GM12892 (cell line): ENCODE measurements around the gene SNX19.

Experiments
- POLR2A ChIP-seq: IDR thresholded peaks from 2 replicates; pipeline ENCODE4 v1.6.1; 2011; ENCODE audit warnings: low read depth, low read length, control low read depth
- POLR2AphosphoS5 ChIP-seq: IDR thresholded peaks from 2 replicates; pipeline ENCODE4 v1.6.1; 2011; ENCODE audit warnings: low read depth, low read length, control low read depth
- TAF1 ChIP-seq: IDR thresholded peaks from 2 replicates; pipeline ENCODE4 v1.6.1; 2011; ENCODE audit warnings: low read depth, mild to moderate bottlenecking, control low read depth, low read length, borderline replicate concordance

- TF ChIP-seq POLR2A (no peak), POLR2AphosphoS5 (no peak), TAF1 (no peak)
Measured at GRCh38 chr11:130840679-130841078, 75.6 kb downstream of the SNX19 start.
